Glutamatergic neuron (in vitro differentiated cells): ENCODE data around the gene SLC5A8. TPM values are rescaled to one million over a fixed set of nuclear protein-coding genes. Genes with fewer than 3 reads are reported as not detected.
A peak's percentile ranks its signal among the peaks of the same experiment; 100 is the strongest.

Experiments
- DNase-seq: peaks from one replicate; pipeline ENCODE4 v3.0.0; 2022
- H3K27ac Mint-ChIP-seq: one replicate; pipeline ENCODE4 v1.8.0; 2020; ENCODE audit warnings: mild to moderate bottlenecking, mixed read lengths, inconsistent platforms; ENCODE audit not compliant: unreplicated experiment
- H3K27me3 Mint-ChIP-seq: one replicate; pipeline ENCODE4 v1.8.0; 2020; ENCODE audit warnings: mild to moderate bottlenecking, moderate library complexity, mixed read lengths, inconsistent platforms; ENCODE audit not compliant: unreplicated experiment
- H3K36me3 Mint-ChIP-seq: one replicate; pipeline ENCODE4 v1.8.0; 2020; ENCODE audit warnings: mild to moderate bottlenecking, mixed read lengths, inconsistent platforms; ENCODE audit not compliant: unreplicated experiment
- H3K4me1 Mint-ChIP-seq: one replicate; pipeline ENCODE4 v1.8.0; 2020; ENCODE audit warnings: mild to moderate bottlenecking, low read depth, mixed read lengths, inconsistent platforms; ENCODE audit not compliant: unreplicated experiment
- H3K4me3 Mint-ChIP-seq: one replicate; pipeline ENCODE4 v1.8.0; 2020; ENCODE audit warnings: mild to moderate bottlenecking, mixed read lengths, inconsistent platforms; ENCODE audit not compliant: unreplicated experiment
- H3K9me3 Mint-ChIP-seq: one replicate; pipeline ENCODE4 v1.8.0; 2020; ENCODE audit warnings: mild to moderate bottlenecking, moderate library complexity, mixed read lengths, inconsistent platforms; ENCODE audit not compliant: unreplicated experiment
- total RNA-seq: library from RNA; stranded (reverse); fragmentation: NEBNext Ultra II Directional; extraction: Animal tissue kit (Norgen Biotek cat#: 25700); gene quantifications from one replicate; pipeline ENCODE4 v1.2.1, GENCODE V29; 2021; ENCODE audit not compliant: unreplicated experiment
- TF ChIP-seq, protein P1 (sequence below): fragments of 200-600 bp; sonication (generic); IDR thresholded peaks from one replicate; pipeline ENCODE4 v1.5.0; 2021; ENCODE audit not compliant: partially characterized antibody, unreplicated experiment

The SLC5A8 gene
- total RNA-seq, 1 donor from 2014 or later = not detected

DNA sequence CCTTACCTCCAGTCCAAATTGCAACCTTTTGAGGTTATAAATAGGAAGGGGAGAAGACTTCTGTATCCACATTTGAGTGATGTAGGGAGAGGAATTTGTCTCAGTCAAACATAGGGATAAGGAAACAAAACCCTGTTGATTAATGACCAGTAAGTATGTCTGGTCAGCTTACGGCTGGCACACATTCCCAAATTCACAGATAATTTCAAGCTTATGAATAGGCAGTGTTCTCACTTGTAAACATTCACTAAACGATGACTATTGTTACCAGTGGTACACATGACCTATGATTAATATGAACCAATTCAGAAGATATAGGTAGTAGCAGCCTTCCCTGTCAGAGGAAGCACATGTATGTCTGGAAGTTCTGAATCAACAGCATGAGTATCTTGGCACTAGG lies 33.0 kb upstream of the SLC5A8 start:
- Mint-ChIP-seq H3K4me1 (peaks cover 17% of the 10 kb centered on the region), H3K4me3 (no peak overlapping the region), H3K9me3 (peaks cover 12% of the 10 kb centered on the region), H3K27ac (no peak overlapping the region), H3K36me3 (peaks cover 5% of the 10 kb centered on the region), H3K27me3 (peaks cover 12% of the 10 kb centered on the region)
- DNase-seq = no peak
- TF ChIP-seq, protein P1, sequence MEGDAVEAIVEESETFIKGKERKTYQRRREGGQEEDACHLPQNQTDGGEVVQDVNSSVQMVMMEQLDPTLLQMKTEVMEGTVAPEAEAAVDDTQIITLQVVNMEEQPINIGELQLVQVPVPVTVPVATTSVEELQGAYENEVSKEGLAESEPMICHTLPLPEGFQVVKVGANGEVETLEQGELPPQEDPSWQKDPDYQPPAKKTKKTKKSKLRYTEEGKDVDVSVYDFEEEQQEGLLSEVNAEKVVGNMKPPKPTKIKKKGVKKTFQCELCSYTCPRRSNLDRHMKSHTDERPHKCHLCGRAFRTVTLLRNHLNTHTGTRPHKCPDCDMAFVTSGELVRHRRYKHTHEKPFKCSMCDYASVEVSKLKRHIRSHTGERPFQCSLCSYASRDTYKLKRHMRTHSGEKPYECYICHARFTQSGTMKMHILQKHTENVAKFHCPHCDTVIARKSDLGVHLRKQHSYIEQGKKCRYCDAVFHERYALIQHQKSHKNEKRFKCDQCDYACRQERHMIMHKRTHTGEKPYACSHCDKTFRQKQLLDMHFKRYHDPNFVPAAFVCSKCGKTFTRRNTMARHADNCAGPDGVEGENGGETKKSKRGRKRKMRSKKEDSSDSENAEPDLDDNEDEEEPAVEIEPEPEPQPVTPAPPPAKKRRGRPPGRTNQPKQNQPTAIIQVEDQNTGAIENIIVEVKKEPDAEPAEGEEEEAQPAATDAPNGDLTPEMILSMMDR = no peak

DNA sequence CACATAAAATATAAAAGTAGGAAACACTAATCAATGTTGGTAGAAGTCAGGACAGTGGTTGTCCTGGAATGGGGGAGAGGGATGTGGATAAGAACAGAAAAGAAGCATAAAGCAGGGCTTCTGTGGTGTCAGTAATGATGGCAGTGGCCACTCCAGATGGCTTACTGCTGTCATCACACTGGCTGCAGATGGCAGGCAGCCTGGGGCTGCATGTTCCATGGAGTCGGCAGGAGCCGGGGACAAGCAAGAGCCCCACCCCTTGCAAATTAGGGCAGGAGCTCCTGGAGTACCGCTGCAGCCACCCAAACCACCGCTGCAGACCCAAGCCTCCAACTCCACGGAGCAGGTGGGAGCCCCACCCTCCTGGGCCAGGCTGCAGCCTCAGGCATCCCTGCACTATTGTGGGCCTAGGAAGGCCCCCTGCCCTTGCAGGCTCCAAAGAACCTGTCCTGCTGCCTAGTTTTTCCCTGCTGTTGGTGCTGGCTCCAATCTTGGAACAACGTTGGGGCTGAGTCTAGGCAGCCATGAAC lies 28.8 kb upstream of the SLC5A8 start:
- Mint-ChIP-seq H3K36me3 (peaks cover 5% of the 10 kb centered on the region), H3K4me3 (peak overlapping the region; percentile 82), H3K9me3 (peaks cover 13% of the 10 kb centered on the region), H3K4me1 (peaks cover 27% of the 10 kb centered on the region), H3K27ac (peak overlapping the region; percentile 99), H3K27me3 (peaks cover 11% of the 10 kb centered on the region)
- peak; percentile 81 for DNase-seq
- TF ChIP-seq, protein P1 = no peak

DNA sequence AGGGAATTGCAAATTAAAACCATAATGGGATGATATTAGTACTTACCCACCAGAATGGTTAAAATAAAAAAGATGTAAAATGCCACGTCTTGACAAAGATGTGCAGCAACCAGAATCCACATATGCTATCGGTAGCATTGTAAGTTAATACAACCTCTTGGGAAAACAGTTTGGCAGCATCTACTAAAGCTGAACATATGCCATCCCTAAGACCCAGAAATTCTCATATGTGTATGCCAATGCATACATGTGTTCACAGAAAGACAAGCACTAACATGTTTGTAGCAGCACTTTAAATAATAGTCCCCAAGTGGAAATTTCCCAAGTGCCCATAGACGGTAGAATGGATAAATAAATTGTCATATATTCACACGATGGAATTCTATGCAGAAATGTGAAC lies 28.3 kb upstream of the SLC5A8 start:
- no peak for DNase-seq
- TF ChIP-seq, protein P1 = no peak
- peaks cover 5% of the 10 kb centered on the region for H3K36me3 Mint-ChIP-seq
- peak overlapping the region; percentile 82 for H3K4me3 Mint-ChIP-seq
- H3K4me1 Mint-ChIP-seq = peaks cover 27% of the 10 kb centered on the region
- peaks cover 11% of the 10 kb centered on the region for H3K27me3 Mint-ChIP-seq
- peaks cover 13% of the 10 kb centered on the region for H3K9me3 Mint-ChIP-seq
- peak overlapping the region; percentile 99 for H3K27ac Mint-ChIP-seq

DNA sequence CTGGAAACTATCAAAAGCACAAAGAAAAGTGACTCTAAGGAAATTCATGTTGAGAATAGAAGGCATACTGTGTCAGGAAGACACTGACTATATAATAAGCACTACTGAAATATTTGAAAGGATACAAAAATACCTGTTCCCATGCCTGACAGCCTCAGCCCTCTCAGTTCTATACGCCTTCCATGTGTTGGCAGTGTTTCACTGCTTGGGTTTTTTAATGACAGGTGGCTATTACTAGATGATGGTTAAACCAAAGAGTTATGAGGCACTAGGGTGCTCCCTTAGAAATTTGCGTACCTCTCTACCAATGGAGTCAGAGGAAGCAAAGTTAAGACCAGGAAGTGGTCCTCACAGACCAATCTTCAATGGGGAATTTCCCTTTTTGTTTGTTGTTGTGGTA lies 25.6 kb upstream of the SLC5A8 start:
- no peak for DNase-seq
- peaks cover 28% of the 10 kb centered on the region for H3K4me1 Mint-ChIP-seq
- peaks cover 5% of the 10 kb centered on the region for H3K36me3 Mint-ChIP-seq
- TF ChIP-seq, protein P1 = no peak
- peaks cover 13% of the 10 kb centered on the region for H3K9me3 Mint-ChIP-seq
- no peak overlapping the region for H3K4me3 Mint-ChIP-seq
- no peak overlapping the region for H3K27ac Mint-ChIP-seq
- H3K27me3 Mint-ChIP-seq = peaks cover 11% of the 10 kb centered on the region

DNA sequence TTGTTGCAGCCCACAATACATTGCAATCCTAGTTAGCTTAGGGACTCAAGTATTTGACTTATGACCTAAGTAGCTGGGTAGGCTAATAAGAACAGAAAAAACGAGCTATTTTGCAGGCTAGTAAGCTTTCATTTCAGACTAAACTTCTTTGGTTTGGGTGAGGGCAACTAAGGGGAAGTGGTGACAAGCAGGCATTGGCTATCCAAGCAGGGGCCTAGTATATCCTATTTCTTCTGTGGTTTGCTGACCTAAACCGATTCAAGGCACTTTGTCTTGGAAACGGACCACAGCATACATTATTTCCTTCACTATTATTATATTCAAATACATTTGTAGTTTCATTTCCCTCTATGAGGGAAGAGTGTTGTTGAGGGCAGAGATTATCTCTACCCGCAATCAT lies 21.6 kb upstream of the SLC5A8 start:
- no peak overlapping the region for H3K4me3 Mint-ChIP-seq

More for the DNA sequence above, 21.6 kb upstream of the SLC5A8 start:
- no peak for DNase-seq
- no peaks in the 10 kb centered on the region for H3K9me3 Mint-ChIP-seq
- TF ChIP-seq, protein P1 = no peak
- peaks cover 4% of the 10 kb centered on the region for H3K27me3 Mint-ChIP-seq
- no peaks in the 10 kb centered on the region for H3K36me3 Mint-ChIP-seq
- no peak overlapping the region for H3K27ac Mint-ChIP-seq
- peaks cover 14% of the 10 kb centered on the region for H3K4me1 Mint-ChIP-seq
